HEK293T (cell line): ENCODE measurements around the gene PIK3R1.

ENCODE experiments used
- BHLHE40 ChIP-seq: fragments of 450-650 bp; IDR thresholded peaks from 2 replicates; pipeline ENCODE4 v1.6.1; 2016; ENCODE audit warnings: mild to moderate bottlenecking, moderate library complexity, borderline replicate concordance
- CTBP1 ChIP-seq: fragments of 450-650 bp; IDR thresholded peaks from 2 replicates; pipeline ENCODE4 v1.6.1; 2016; ENCODE audit warnings: borderline replicate concordance
- ELF4 ChIP-seq: fragments of 450-650 bp; IDR thresholded peaks from 2 replicates; pipeline ENCODE4 v1.6.1; 2017; ENCODE audit warnings: antibody characterized with exemption
- FOXA1 ChIP-seq: fragments of 450-650 bp; IDR thresholded peaks from 2 replicates; pipeline ENCODE4 v1.6.1; 2016; ENCODE audit warnings: mild to moderate bottlenecking
- HDGF ChIP-seq: fragments of 450-650 bp; IDR thresholded peaks from 2 replicates; pipeline ENCODE4 v1.6.1; 2017; ENCODE audit warnings: antibody characterized with exemption, borderline replicate concordance
- LEF1 ChIP-seq: fragments of 450-650 bp; IDR thresholded peaks from 2 replicates; pipeline ENCODE4 v1.6.1; 2017; ENCODE audit warnings: mild to moderate bottlenecking, borderline replicate concordance
- NFRKB ChIP-seq: fragments of 450-650 bp; IDR thresholded peaks from 2 replicates; pipeline ENCODE4 v1.6.1; 2016; ENCODE audit warnings: mild to moderate bottlenecking, moderate library complexity
- SP1 ChIP-seq: fragments of 450-650 bp; IDR thresholded peaks from 2 replicates; pipeline ENCODE4 v1.6.1; 2017
- SUZ12 ChIP-seq: fragments of 450-650 bp; IDR thresholded peaks from 2 replicates; pipeline ENCODE4 v1.6.1; 2016; ENCODE audit warnings: mild to moderate bottlenecking
- ZNF384 ChIP-seq: fragments of 450-650 bp; IDR thresholded peaks from 2 replicates; pipeline ENCODE4 v1.6.1; 2016

DNA sequence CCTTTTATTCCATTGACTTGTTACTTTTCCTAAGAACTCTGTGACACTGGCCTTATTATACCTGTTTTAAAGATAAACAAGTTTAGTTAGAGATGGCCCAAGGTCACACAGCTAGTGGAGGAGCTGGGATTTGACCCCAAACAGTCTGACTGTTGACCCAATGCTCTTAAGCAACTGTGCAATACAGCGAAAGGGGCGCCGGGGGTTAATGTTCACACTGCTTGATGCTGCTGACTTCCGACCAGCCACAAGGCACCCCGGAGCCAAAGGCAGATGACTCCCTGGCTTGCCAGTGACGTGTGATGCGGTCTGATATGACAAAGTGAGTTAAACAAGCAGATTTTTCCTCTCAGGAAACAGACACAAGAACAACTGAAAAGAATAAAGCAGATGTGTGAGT, 23.9 kb downstream of the PIK3R1 start:
- no peak for TF ChIP-seq BHLHE40
- TF ChIP-seq LEF1: no peak
- no peak for TF ChIP-seq SUZ12
- no peak for TF ChIP-seq SP1
- TF ChIP-seq HDGF: no peak
- no peak for TF ChIP-seq ZNF384
- TF ChIP-seq NFRKB: no peak
- TF ChIP-seq CTBP1: no peak
- no peak for TF ChIP-seq FOXA1
- no peak for TF ChIP-seq ELF4
